Measurements from ENCODE around the gene MAPRE2. TPM values are rescaled to one million over a fixed set of nuclear protein-coding genes. Genes with fewer than 3 reads are reported as not detected.
"Not testable (repeated sequence)": the region's sequence is repeated elsewhere in the genome, so short reads cannot be mapped to it uniquely, and the experiment has no call there.

The MAPRE2 gene
- total RNA-seq, 1 experiment from 2014 or later = 57.5 TPM

DNA sequence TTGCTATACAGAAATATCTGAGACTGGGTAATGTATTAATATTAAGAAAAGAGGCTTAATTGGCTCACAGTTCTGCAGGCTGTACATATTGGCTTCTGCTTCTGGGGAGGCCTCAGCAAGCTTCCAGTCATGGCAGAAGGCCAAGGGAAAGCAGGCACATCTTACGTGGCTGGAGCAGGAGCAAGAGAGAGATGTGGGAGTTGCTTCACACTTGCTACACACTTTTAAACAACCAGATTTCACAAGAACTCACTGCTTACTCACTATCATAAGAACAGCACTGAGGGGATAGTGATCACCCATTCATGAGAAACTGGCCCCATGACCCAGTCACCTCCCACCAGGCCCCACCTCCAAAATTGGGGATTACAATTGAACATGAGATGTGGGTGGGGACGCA, 50.6 kb downstream of the MAPRE2 start:
- no peak for DNase-seq (ENCODE audit: low read depth)

DNA sequence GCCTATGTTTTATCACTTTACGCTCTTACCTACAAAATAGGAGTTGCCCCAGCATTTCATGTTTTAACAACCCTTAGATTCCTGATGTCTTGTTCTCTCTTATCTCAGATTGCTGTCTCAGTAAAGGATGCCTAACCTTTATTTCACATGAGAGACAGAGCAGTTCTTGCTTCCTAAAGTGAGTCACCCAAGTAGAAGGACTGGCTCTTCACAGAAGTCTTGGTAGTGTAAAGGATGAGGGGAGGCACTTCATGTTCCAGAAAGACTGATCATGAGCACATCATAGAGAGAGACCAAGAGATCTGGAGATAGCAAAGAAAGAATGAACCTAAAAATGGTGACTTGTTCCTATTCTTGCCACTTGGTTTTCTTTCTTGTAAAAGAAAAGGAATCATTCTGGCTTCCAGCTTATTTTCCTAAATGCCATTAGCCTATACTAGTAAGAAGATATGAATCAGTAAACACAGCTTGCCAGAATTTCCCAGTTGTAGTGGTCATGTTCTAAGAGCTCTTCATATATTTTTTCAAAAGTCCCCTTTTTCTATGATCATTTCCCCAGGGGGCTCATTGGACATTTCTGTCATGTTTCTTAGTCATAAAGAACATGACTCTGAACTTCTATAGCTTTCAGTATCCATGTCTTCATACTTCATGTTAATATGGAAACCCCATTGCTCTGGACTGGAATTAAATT, 54.9 kb downstream of the MAPRE2 start:
- DNase-seq (ENCODE audit: low read depth) = peak; percentile 16

DNA sequence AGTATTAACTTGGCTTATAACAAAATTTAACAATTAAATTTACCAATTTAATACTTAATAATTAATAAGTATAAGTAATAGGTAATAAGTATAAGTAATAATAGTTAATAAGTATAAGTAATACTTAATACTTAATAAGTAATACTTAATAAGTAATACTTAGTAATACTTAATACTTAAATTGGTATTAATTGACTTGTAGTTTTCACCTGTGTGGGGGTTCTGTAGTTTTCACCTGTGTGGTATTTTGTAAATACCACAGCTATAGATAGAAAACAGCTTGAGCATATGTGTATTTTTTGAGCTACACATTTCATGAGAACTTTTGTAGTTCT, 55.4 kb downstream of the MAPRE2 start:
- DNase-seq (ENCODE audit: low read depth) = no peak

DNA sequence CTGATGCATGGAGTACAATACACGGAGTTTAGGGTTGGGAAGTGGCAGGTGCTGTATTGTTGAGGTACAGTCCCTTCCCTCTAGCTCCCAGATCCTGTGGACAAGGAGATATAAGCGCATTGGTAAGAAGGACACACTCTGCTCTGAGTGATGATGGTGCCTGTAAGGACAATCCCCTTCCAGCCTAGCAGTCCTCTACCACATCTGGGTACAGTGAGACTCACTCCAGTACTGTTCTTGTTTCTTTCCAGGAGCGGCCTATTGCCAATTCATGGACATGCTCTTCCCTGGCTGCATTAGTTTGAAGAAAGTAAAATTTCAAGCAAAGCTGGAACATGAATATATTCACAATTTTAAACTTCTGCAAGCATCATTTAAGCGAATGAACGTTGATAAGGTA, 56.0 kb downstream of the MAPRE2 start:
- no peak for DNase-seq (ENCODE audit: low read depth)

DNA sequence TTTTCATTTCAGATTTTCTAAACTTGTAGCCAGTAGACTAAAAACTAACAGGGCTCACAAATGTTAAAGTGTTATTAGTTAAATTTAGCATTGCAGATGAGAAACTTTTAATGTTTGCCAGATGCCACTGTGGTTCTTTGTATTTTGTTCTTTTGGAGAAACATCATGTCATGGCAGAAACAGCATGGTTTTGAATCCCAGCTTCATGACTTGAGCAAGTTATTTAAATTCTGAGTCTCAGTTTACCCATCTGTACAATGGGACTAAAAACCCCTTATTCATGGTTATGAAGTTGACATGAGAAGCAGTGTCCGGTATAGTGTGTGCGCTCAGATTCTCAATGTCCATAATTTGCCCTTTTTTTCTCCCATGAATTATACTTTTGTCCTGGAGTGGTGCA, 56.5 kb downstream of the MAPRE2 start:
- no peak for DNase-seq (ENCODE audit: low read depth)

DNA sequence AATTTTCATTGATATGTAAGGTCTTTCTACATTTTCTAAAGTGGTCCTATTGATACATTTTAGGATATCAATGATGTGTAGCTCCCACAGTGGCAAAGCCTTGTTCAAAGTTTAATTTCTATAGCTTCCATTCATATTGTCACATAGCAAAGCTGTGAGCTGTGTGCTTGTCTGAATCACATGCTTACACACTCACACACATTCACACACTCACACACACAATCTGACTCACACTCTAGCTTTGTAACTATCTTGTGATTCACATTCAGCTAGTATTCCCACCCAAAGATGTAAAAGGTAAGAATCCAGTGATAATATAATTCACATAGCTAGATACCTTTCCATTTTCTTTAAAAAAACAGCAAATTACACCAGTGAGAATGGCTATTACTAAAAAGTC, 58.7 kb downstream of the MAPRE2 start:
- DNase-seq (ENCODE audit: low read depth) = no peak

DNA sequence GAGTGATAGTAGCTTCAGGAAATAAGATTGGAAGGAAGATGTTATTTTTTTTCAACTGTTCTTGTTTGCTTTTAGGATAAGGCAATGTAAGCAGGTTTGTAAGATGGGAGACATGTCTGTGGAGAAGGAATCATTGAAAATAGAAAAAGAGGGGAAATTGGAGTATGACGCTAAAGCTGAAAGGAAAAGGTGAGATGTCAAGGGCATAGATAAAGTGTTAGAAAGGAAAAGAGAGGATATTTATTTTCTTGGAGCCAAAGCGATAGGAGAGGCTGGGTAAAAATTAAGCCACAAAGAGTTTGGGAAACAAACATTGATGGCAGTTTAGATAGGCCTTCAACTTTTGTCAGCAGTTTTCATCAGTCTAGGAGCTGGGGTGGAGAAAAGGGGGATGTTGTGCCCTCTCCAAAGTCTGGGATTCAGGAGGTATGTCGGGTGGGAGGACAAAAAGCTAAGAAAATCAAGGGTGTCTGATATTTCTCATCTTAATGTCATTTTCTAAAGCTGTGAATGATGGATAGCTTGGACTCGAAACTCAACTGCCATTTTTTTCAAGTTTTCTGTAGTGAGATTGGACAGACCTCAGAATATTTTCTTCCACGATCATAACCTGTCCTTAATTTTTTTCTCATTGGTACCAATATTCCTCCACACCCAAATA, 63.3 kb downstream of the MAPRE2 start:
- DNase-seq (ENCODE audit: low read depth) = no peak

DNA sequence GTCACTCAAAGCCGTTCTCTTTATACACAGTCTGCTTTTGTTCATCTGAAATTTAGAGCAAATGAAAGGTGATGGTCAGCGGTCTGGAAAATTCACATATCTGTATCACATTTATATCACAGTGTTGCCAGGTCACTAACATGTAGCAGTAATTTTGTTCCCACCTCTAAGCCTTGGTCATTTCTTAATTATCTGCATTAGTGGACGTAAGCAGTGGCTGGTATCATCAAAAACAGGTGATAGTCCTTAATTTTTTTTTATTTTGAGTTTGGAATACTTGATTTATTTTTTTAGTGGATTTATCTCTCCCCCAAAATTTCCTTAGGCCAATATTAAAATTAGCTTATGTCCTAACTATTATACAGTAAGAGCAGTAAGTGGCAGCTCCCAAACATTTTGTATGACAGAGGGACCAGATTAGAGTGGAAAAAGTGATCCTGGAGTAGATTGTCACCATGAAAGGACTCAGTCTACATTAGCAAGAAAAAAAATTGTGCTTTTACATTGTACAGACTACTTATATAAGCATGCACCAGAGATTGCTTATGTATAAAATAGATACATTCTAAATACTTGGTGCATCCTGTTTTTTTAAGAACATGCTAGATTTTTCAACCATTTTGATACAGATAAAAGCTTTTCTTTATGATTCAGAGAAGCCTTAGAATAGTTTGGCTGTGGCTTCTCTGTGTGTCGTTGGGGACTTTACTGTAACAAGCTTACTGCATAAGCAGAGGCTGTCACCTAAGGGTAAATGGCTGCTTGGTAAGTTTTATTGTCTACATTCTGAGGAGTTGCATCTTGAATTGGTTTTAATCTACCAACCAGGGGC, 65.0 kb downstream of the MAPRE2 start:
- DNase-seq (ENCODE audit: low read depth) = no peak

DNA sequence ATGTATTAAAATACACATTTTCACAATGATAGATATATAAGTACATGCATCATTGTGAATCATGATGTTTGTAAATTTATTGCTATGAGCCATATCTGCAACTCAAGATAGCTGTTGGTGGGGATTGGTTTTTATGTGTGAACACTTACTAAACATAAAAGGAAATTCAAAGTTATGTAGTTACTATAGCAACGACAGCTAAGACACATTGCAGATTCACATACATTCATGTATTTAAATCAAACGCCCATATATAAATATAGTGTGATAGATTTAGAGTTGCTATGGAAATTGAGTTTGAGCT, 65.6 kb downstream of the MAPRE2 start:
- DNase-seq (ENCODE audit: low read depth) = no peak

DNA sequence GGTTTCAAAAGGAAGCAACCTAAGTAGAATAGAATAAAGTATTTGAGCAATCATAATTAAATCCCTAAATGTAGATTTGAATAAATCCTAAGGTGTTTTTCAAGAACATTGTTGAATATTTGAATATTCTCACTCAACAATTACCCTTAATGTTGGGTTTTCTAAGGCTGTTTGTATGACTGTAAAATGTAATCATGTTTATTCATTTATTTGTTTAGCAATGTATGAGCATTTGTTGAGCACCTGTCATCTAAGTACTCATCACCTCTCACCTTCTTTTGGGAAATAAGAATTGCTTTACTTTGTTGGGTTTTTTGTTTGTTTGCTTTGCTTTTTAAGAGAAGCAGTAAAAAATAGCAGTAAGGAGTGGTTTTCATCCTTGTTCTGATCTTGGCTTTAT, 66.0 kb downstream of the MAPRE2 start:
- no peak for DNase-seq (ENCODE audit: low read depth)

DNA sequence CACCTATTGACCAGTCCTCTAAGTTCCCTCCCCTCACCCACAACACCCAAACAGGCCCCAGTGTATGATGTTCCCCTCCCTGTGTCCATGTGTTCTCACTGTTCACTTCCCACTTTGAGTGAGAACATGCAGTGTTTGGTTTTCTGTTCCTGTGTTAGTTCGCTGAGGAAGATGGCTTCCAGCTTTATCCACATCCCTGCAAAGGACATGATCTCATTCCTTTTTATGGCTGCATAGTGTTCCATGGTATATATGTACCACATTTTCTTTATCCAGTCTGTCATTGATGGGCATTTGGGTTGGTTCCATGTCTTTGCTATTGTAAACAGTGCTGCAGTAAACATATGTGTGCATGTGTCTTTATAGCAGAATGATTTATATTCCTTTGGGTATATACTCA, 66.9 kb downstream of the MAPRE2 start:
- DNase-seq (ENCODE audit: low read depth) = not testable (repeated sequence)

DNA sequence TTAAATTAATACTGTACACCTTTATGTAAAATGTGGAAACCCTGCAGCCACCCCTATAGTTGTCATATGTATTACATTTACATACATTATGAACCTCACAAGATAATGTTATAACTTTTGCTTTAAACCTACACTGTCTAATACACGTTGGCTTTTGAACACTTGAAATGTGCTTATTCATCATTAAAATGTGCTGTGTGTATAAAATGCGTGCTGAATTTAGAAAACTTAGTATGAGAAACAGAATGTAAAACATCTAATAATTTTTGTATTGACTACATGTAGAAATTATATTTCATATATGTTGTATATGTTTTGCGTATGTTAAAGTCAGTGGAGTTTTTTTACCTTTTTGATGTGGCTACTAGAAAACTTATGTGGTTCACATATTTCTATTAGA, 68.8 kb downstream of the MAPRE2 start:
- DNase-seq (ENCODE audit: low read depth) = no peak

DNA sequence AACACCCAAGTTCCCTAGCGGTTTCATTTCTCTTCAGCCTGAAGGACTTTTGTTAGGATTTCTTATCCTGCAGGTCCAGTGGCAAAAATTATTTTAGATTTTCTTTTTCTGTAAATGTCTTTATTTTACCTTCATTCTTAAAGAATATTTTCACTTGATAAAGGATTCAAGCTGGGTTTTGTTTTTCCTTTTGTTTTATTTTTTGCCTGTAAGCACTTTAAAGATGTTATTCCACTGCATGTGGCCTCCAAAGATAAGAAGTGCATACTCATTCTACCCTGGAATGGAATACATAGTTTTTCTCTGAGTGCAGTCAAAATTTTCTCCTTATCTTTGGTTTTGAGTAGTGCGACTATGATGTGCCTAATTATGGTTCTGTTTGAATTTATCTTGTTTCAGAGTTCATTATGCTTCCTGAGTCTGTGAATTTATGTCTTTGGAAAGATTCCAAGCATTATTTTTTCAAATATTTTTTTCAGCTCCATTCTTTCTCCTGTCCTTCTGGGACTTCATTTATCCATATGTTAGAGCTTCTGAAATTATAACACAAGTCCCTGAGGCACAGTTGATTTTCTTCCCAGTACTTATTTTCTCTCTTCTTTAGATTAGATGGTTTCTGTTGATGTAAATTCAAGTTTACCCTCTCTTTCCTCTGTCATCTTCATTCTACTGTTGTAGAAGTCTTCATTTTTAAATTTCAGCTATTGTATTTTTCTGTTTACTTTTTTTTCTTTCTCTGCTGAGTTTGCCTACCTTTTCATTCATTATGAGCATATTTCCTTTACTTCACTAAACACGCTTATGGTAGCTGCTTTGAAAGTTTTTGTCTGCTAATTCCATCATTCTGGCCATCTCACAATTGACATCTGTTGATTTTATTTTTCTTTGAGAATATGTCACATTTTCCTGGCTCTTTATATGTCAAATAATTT, 69.6 kb downstream of the MAPRE2 start:
- DNase-seq (ENCODE audit: low read depth) = no peak

DNA sequence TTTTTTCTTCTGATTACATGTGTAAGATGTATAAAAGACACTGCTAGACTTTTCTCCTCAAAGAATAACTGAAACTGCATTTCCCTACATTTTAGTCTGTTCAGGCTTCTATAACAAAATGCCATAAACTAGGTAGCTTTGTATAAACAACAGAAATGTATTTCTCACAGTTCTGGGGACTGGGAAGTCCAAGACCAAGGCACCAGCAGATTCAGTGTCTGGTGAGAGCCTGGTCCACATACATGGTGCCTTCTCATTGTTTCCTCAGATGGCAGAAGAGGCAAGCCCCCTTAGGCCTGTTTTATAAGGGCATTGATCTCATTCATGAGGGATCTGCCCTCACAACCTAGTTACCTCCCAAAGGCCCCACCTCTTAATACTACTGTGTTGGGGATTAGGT, 71.5 kb downstream of the MAPRE2 start:
- no peak for DNase-seq (ENCODE audit: low read depth)

DNA sequence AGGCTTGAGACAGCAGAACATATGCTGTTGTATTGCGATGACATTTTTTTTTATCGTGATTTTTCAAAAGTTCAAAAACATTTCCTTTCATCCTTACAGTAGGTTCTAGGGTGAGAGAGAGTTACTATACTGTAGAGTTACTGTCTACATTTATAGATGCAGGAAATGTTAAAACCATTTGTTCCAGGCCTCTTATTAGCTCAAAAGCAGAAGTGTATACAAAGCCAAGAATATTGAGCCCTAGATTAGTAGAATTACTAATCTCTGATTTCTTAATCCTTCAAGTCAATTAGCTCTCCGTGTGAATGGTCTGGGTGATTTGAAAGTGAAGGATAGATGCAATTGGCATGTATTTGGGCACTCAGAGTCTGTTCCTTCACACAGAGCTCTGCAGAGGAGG, 73.1 kb downstream of the MAPRE2 start:
- no peak for DNase-seq (ENCODE audit: low read depth)

DNA sequence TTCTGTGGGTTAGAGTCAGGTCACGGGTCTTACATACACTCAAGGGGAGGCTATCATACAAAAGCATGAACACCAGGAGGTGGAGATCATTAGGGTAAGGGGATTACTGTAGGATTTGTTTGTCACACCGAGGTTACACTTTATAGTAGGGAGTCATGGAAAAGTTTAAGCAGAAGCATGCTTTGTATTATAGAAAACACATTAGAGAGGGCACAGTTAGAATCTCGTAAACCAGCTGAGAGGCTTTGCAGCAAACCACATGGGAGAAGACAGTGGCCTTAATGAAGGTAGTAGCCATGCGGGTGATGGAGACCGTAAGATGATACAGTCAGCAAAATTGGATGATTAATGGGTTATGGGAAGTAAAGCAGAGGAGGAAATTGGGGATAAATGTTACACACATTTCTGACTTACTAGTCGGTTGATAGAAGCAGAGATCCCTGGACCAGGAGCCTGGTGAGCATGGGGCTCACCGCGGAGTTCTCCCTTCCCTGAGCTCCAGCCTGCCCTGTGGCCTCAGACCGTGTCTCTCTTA, 75.6 kb downstream of the MAPRE2 start:
- peak; percentile 8 for DNase-seq (ENCODE audit: low read depth)

DNA sequence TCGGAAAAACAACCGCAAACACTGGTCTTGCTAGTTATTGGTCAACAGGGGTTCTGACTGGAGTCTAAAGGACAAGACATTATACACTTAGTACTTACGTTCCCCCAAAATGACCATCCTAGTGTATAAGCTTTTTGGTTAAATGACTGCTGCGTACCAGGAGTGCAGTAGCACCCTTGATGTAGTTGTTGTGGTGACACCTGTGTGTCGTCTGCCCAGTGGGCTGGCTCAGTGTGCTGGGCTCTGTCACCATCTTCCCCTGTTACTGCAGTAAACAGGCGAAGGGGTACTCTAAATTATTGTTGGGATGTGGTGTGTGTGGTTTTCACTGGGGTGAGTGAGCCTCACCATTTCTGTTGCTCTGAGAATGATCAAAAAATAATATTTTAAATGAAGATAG, 76.2 kb downstream of the MAPRE2 start:
- DNase-seq (ENCODE audit: low read depth) = no peak

DNA sequence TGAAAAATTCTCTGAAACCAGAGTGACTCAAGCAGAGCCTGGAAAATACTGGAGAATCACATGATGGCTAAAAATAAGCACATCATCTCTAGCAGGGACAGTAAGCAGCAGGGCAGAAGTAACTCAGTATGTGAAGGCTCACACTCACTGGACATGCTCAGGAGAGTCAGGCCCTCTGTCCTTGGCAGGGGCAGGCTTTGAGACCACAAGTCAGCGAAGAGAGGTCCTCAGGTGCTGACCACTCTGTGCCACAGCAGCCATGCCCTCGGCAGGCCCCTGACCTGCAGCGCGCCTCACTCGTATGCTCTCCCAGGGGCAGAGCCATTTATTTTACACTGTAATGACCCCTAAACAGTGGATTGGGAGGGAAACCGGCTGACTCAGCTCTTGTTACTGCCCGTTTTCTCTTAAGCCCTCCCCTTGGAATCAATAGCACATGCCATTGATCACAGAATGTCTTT, 76.8 kb downstream of the MAPRE2 start:
- peak; percentile 22 for DNase-seq (ENCODE audit: low read depth)

DNA sequence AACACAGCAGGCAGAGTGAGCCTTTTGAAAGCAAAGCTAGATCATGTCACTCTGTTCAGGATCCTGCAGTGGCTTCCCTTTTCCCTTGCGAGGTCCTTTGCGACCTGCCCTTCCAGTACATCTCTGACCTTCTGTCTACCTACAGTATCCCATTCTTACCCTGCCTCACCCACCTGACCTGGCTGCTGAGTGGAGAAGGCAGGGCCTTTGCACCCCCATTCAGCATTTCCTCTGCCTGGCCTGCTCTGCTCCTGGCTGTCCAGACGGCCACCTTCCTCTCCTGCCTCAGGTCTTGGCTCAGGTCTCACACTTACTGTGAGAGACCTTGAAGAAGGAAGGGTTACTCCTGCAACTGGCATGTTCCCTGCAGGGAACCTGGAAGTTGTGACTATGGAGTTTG, 77.4 kb downstream of the MAPRE2 start:
- no peak for DNase-seq (ENCODE audit: low read depth)

DNA sequence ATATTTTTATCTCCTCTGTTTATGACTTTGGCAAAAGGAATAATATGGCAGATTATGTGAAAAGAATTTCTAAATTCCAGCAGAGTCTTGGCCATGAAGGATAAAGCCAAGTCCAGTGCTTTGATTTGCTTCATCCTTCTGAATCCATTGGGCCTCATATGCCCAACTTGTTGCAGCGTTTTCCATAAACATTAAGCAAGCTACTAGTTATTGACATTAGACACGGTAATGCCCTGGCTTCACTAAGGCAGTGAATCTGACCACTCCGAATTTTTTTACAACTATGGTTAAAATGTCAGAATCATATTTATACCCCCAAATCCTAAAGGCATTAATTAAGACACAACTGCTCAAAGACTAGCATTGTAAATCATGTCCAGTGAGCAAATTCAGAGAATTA, 79.8 kb downstream of the MAPRE2 start:
- no peak for DNase-seq (ENCODE audit: low read depth)

DNA sequence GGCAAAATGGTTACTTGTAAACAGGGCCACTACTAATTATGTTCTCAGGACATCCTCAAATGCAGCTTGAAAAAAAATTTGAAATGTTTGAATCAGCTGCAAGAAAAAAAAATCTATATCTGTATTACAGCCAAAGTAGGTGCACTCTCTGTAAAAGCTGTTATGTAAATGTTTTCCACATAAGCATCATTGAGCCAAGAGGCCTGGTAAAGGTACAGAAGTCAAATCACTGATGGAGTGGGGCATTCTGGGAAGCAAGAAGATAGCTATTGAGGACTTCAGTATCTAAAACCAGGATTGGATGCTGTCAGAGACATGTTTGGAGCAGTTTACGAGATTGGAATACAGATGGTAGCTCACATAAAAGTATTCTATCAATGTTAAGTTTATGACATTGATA, 80.3 kb downstream of the MAPRE2 start:
- DNase-seq (ENCODE audit: low read depth) = no peak

Data from M059J (cell line).